Measurements from ENCODE around the gene PPM1M. TPM values are rescaled to one million over a fixed set of nuclear protein-coding genes. Genes with fewer than 3 reads are reported as not detected.

The PPM1M gene
- polyA plus RNA-seq, 1 of the 3 experiments (the other 2 are of a cell fraction): 19.2 TPM

GRCh38 chr3:52216585-52217408 is 28.8 kb upstream of the PPM1M start (continued):
- peak; percentile 30 to 93; a peak in 3 of 4 replicates for TF ChIP-seq EP300 (IDR thresholded peaks at IDR 0.05; ENCODE audit: borderline replicate concordance in 1 of 2, low read depth in 1 of 2, low read length in 1 of 2)
- TF ChIP-seq GABPA (IDR thresholded peaks at IDR 0.05; ENCODE audit: low read depth): peak; percentile 23; the same call in 1 of the 2 replicates
- peak; percentile 85; the same call in 1 of the 2 replicates for TF ChIP-seq SIN3A (IDR thresholded peaks at IDR 0.05; ENCODE audit: borderline replicate concordance, low read depth, low read length)
- TF ChIP-seq RFX5 (IDR thresholded peaks at IDR 0.05; ENCODE audit: low read length): no peak
- peak; percentile 34; the same call in 1 of the 2 replicates for TF ChIP-seq USF1 (IDR thresholded peaks at IDR 0.05; ENCODE audit: borderline replicate concordance, low read depth)
- TF ChIP-seq RAD21 (IDR thresholded peaks at IDR 0.05; ENCODE audit: low read length): no peak; the same call in 1 of the 2 replicates
- TF ChIP-seq TEAD4 (IDR thresholded peaks at IDR 0.05; ENCODE audit: borderline replicate concordance, insufficient read depth): peak; percentile 87
- peak; percentile 67; the same call in 1 of the 2 replicates for TF ChIP-seq ZBTB33 (IDR thresholded peaks at IDR 0.05; ENCODE audit: borderline replicate concordance, low read depth)

- TF ChIP-seq MEF2A (IDR thresholded peaks at IDR 0.05; ENCODE audit: borderline replicate concordance, low read depth) (no peak), USF1 (IDR thresholded peaks at IDR 0.05; ENCODE audit: borderline replicate concordance, low read depth) (no peak), USF2 (IDR thresholded peaks at IDR 0.05; ENCODE audit: borderline replicate concordance, low read depth, low read length) (no peak), REST (IDR thresholded peaks at IDR 0.05; ENCODE audit: low read depth, low read length) (no peak), YY1 (IDR thresholded peaks at IDR 0.05; ENCODE audit: low read depth) (no peak), GABPA (IDR thresholded peaks at IDR 0.05; ENCODE audit: low read depth) (peak; percentile 1; the same call in 1 of the 2 replicates), MXI1 (IDR thresholded peaks at IDR 0.05; ENCODE audit: low read depth, low read length) (no peak)
- no peaks in the 10 kb centered on the region for H3K9me3 ChIP-seq
- H3F3A ChIP-seq (replicated peaks; ENCODE audit: insufficient read depth): peaks cover 15% of the 10 kb centered on the region
- no peaks in the 10 kb centered on the region for H4K20me1 ChIP-seq (ENCODE audit: insufficient read depth)
- H3K9me2 ChIP-seq: no peaks in the 10 kb centered on the region
- peaks cover 21 to 29% of the 10 kb centered on the region in 2 experiments for H3K36me3 ChIP-seq (replicated peaks in 1 of 2; ENCODE audit: control insufficient read depth in 1 of 2, insufficient read depth in 2 of 2, low read length in 1 of 2)
- H3K4me2 ChIP-seq: peak overlapping the region; percentile 61
- no peak for DNase-seq
- H3K27me3 ChIP-seq (ENCODE audit: insufficient read depth): no peaks in the 10 kb centered on the region
- peak overlapping the region; percentile 2 to 84 for H3K27ac ChIP-seq (ENCODE audit: low read depth in 2 of 2, low read length in 1 of 2)
- H3K4me3 ChIP-seq (ENCODE audit: low read depth in 2 of 2, low read length in 1 of 2): peak overlapping the region in 1 of 2 experiments; percentile 12; a peak in 1 of 4 replicates
- ChIA-PET CTCF (interaction anchor here (1.0 to 16.1 kb wide), 6 partner anchors 7 to 229 kb away, joined by 5 to 257 read pairs (median 8); partner anchors contain the start of gene TWF2), POLR2A (interaction anchor here (0.7 to 1.1 kb wide), 2 partner anchors 81 to 187 kb away, joined by 3 read pairs; no protein-coding TSS in a partner anchor)
- H2AFZ ChIP-seq (ENCODE audit: low read depth): no peak overlapping the region; the same call in 1 of the 2 replicates
- H3K79me2 ChIP-seq (ENCODE audit: insufficient read depth): no peaks in the 10 kb centered on the region
- H3K9ac ChIP-seq: peak overlapping the region; percentile 45; the same call in 1 of the 2 replicates
- 81% methylated on average over 9 of the region's 10 CpGs for WGBS (ENCODE audit: low lambda C conversion rate)
- H3K4me1 ChIP-seq (ENCODE audit: control insufficient read depth in 1 of 2, insufficient read depth in 2 of 2, low read depth in 1 of 2, low read length in 1 of 2): peaks cover 12 to 19% of the 10 kb centered on the region in 2 experiments; a peak in 3 of 4 replicates
These were observed 28.2 kb upstream of the PPM1M start for GRCh38 chr3:52217409-52217805.

Measured in SK-N-SH (cell line).